Activated CD4-positive, CD25-positive, alpha-beta regulatory T cell treated with anti-CD3 and anti-CD28 coated beads, Interleukin-2, amount 50 U/mL, for 16 hours (primary cell): ENCODE data around the gene DACH1.

ENCODE experiments used
- DNase-seq: peaks from one replicate; pipeline ENCODE4 v3.0.0-alpha.2; 2020; ENCODE audit warnings: low read depth, low spot score

Gene DACH1

DNA sequence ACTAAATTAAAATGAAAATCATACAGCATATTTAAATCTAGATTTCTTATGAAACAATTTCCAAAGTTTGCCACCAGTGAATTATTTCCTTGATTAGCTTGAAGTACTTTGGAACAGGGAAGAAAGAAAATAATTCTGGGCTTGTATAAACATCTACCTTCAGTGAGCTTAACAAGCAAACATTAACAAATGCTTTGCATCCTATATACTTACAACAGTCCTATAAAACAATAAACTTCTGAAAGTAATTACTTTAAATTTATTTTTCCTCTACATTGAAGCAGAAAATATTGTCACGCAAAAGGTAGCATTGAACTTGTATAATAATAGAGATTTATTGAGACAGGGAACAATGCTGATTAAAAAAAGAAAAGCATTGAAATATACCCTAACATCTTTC is 164.8 kb downstream of the DACH1 start:
- DNase-seq = no peak

DNA sequence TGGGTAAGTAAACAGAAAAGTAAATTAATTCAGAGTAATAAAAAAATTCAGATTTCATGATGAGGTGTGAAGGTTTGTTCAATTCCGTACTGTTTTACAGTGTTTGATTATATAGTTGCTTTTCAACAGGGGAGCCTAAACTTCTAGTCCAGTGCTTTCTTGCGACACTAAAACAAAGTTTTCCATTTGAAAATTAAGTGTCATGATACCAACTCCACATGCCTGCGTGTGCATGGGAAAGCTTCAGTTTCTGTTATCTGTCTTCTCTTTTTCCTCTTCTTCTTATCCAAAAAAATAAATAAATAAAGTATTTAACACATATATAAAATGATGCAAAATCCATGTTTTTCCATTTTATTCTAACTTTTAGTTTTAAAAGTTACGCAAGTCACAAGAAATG is 165.3 kb downstream of the DACH1 start:
- DNase-seq = no peak

DNA sequence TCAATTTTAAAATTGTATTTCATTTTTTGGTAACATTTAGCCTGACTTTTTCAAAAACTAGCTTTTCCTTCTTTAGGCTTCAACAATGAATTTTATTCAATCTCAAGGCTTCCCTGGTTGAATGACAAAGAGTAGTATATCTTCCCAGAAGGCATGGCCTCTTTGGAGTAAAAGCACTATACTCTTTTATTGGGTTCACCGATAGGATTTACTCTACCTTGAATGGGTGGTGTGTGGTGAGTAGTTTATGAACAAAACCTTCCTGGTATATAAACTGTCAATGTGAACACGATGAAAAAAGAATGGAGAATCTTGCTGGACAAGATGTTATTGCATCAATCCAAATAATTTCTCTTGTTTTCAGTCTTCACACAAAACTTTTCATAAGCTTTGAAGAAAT is 167.7 kb downstream of the DACH1 start:
- no peak for DNase-seq

DNA sequence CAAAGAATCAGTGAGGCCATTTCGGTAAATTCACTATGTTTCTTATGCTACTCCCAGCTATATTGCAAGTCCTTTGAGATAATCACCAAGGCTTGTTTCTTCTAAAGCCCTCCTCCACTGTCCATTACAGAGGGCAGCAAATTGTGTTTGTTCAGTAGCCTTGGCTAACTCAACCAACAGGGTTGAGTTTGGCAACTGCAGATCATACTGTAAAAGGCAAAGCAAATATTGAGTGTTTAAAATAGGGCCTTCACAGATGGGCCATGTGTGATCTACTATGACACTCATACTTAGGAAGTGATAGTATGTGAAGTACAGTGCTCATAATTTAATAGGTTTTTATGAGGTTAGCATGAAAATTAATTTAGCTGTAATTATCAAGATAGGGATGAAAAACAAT is 171.3 kb downstream of the DACH1 start:
- no peak for DNase-seq

DNA sequence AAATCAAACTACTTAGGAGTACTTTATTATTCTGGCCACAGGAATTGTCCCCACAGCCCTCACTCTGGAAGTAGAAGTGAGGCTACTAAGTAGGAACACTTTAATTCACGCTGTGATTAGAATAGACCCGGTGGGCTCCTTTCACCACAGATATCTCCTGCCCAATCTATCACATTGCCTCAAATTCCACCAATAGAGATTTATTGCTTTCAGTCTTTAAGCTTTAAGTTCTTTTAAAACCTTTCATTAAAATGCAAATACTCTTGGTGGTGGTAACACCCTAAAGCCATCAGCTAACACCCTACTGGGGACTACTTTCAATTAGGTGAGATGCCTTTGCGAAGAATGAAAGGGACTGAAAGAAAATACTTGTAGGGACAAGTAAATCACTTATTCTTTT is 181.9 kb downstream of the DACH1 start:
- no peak for DNase-seq

DNA sequence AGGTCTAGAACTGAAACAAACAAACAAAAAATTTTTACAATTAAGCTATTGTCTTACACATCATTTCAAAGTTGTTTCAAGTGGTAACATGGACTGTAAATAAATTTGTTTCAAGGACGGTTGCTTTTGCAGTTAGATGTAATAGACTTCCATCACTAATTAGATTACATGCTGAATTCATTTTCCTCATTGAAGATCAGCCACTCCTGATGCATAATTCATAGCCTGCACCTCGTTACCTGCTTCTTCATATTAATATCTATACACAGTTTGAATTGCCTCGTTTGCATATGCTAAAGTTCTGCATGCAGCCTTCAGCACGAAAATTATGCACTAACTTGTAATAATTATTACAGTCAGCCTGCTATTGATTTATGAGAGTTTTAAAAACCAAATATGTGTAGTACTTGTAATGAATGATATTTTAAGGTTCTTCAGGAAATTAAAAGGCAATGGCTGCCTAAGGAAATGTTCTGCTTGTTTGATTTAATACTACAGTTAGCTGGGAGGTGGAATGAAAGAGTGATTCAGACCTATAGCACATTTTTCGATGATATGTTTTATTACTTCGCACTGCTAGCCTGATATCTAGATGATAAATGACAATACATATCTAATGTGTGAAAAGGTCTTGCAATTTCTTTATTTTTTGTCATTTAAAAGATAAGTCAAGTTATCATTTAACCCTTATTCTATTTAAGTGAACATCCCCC is 184.9 kb downstream of the DACH1 start:
- DNase-seq = no peak

DNA sequence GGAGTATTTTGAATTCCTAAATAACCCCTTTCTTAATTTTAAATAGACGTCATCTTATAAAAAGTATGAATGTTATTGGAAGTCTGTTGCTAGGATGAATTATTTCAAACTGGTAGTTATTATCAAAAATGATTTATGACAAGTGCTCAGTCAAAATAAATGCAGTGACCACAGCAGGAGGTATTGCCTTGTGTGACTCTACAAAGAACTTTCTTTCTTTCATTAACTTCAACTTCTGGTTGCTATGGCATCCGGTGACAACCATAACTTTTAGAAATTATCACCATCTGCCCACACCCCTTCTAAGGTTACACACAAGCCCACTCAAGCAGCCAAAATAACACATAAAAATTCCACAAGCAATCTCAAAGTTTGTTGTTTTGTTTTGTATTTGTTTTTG is 189.9 kb downstream of the DACH1 start:
- DNase-seq = no peak

DNA sequence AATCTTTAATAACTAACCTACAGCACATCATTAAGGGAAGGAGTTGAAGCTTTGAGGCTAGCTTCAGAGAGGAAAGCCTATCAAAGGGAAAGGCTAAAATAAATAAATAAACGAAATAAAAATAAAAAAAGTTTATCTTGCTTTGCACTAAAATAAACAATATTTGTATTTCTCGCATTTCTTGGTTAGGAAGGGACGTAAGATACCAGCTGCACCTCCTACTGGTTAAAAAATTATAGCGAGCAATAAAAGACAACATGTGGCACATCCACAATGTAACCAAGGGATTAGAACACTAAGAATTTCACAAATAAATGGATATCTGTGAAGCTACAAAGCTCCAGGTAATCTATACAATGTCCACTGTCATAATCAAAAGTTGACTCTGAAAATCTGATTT is 194.5 kb downstream of the DACH1 start:
- no peak for DNase-seq

DNA sequence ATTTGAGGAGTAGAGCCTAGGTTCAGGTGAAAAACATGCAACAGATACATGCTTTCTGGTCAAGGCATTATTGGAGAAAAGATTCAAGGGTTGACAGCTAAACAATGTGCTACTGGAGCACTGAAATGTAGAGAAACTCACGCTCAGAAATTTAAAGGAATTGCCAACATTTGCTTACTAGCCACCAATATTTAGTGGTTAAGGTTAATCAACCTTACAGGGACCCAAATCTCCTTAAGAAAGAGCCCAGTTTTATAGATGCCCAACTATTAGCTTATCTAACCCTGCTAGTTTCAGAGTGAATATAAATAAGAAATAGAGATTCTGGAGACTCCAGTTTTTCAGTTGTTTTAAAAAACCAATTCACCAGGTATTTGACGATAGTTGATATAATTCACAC is 203.6 kb downstream of the DACH1 start:
- DNase-seq = no peak

DNA sequence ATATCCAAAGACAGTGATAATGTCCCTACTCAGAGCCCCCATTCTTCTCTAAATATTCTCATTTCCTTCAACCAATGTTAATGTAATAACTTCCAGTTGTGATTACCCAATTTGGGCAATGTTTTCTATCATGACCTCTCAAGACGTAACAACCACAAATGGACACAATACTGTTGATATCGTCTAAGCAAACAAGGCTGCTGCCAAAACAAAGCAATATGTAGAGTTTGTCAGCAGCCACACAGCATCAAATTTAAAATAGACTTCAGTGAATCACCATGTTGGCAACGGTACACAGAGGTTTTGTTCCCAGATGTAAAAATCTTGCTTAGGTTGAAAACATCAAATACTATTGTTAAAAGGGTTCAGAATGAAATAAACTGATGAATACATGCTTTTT is 205.1 kb downstream of the DACH1 start:
- DNase-seq = no peak

DNA sequence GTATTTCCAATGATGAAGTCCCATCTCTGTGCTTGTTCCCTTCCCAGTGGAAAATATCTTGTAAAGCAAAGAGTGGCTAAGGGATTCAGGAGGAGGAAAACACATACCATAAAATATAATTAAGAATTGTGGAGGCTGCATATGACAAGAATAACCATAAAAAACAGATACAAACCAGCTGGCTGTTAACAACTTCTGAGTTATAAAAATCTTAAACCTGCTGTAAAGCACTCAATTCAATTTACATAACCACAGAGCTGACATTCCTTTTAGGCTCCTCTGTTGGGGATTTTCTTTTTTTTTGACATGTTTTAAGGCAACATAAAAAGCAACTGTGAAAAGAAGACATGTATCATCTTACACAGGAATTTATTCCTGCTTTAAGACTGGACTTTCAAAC is 207.6 kb downstream of the DACH1 start:
- no peak for DNase-seq

DNA sequence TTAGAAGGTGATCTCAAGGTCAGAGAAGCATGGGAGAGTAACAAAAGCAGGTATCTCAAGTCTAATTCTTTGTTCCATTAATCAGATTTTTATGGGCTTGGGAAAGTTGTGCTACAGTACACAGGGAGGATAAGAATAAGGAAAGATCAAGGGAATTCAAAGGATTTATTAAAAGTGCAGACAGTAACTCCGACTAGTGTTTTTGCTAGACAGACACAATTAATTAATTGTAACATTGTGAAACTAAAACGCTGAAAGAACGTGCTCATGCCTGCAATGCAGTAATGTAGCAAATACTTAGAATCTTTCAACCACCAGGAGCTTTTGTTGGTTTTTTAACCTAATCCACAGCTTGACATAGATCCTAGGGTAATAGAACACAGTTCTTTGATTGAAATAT is 221.5 kb downstream of the DACH1 start:
- no peak for DNase-seq

DNA sequence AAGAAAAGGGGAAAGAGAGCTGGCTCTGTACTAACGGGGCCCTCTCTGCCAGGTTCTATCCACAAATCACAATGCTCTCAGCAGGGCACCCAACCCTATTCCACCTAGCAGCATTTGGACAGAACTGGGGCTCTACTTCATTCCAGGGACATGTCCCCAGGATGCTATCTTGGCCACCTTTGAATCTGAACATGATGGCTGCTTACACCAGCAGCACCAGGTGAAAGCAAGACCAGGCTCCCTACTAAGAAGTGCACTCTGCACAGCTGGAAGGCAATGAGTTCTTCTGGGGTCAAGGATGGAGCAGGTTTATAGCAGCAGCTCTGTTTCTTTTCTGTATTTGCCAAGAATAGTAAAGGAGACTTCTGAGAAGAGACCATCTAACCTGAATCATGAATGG is 222.4 kb downstream of the DACH1 start:
- no peak for DNase-seq

DNA sequence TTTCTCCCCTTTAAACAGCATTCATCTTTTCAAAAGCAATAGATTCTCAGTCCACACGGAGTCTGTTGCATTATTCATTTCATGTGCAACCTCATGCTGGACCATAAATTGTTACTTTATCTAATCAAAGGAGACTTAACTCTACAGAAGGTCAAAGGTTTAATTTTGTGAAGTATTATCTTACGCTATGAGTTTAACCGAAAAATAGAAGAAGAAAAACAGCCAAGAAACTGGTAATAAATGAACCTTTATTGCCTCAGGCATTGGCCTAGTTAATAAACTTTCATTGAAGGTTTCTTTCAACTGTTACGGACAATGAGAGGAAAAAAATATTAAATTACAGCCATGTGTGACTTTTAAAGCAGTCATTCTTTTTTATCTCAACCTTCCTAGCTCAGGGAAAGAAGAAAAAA is 223.6 kb downstream of the DACH1 start:
- no peak for DNase-seq

DNA sequence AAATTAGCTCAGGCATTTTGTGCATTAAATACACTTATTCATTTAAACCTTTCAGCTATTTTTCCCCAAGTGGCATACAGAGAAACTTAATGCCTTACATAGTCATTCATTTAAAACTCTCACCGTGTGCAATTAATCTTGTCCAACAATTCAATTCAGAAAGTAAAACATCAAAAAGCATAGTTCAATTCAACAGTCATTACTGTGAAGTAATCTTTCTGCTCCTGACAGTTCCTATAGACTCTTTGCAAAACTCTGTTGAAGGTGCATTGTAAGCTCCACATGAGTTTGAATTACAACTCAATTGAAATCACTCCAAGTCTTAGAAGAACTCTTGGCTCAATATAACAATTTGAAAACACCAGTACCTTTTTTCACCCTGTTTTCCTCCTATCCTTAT is 228.3 kb downstream of the DACH1 start:
- no peak for DNase-seq

DNA sequence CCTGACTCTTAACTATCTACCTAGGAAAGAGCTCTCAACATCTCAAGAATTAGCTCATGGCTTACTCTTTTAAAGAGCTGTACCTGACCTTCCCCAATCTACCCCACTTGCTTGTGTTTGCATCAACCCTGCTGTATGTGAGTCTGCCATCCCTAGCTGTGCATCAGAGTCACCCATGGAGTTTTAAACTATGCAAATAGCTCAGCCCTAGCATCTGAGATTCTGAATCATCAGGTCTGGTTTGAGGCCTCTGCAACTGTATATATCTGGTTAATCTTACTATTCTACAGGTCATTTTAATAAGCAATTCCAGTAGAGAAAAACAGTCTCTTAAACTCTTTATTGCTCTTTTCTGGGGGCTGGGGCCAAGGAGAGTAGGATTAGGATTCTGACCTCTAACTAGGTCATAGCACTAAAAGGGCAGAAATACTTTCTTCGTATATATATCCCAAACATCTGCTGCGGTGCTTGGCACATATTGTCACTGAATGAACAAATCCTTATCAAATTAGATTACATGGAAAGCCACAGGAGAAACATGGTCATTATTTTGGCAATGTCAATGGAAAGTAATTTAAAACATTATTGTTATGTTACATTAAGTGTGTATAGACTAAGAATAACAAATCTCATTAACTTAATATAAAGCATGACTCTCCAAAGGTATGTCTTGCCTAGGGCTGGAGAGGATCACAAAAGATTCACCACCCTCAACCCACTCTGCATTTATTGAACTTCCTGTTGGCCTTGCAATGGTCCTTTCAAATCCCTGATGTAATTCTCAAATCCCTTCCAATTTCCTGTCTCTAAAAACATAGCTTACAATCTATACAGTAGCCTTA is 232.2 kb downstream of the DACH1 start:
- DNase-seq = no peak

DNA sequence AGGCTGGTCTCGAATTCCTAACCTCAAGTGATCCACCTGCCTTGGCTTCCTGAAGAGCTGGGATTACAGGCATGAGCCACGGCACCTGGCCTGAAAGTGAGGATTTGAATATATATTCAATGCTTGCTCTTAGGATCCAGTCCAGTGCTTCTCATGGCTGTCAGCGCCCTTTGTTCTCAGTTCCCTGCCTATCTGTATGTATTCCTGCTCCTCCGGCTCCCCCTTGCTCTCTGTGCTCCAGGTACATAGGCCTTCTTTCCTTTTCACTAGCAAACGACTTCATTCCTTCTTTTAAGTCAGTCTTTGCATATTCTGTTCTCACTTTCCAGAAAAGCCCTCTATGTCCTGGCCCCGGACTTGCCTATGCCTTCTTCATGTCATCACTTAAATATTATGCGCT is 232.8 kb downstream of the DACH1 start:
- DNase-seq = no peak

DNA sequence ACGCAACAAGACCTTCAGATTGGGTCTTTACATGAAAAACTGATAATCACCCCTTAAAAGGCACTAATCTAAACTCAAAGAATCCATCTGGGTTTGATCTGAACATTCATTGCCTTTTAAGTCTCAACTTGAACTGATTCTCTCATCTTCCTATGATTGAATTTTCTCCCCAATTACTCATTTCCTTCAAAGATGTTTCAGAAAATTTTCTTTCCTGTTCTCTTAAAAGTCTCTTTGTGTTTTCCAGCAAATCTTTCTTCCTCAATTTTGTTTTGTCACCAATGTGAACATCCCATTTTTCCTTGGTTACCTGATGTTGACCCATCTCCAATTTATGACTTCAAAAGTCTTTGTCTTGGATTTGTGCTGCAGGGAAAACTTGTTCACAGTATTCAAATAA is 234.3 kb downstream of the DACH1 start:
- no peak for DNase-seq

DNA sequence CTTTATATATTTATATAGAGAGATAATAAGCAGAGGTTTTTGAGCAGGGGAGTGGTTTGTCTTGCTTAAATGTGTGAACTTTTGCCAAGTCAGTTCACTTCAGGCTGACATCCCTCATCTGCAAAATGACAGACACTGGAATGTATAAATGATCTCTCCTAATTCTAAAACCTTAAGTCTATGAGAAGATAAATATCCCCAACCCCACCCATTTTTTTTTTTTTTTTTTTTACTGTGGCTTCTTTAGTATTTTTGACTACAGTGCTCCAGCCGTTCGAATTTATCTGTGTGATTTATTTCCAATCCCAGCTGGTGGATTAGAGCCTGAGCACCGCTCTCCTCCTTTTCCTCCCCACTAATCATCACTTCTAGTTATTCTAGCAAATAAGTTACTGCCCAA is 234.8 kb downstream of the DACH1 start:
- DNase-seq = no peak

DNA sequence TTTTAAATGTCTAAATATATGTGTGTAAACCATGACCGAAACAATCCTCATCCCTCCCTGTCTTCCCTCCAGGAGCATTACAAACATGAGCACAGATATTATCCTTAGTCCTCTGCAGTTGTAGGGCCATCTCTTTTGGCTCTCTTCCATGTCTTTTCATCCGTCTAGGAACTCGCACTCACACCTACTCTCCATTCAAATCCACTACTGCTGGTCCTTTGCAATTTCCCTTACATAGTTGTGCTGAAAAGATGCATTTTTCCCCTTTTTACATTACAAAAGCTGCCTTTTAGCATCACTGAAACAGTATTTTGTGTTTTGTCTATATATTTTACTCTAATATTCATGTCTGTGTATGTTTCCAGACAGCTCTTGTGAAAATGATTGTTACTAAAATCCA is 237.8 kb downstream of the DACH1 start:
- DNase-seq = no peak

DNA sequence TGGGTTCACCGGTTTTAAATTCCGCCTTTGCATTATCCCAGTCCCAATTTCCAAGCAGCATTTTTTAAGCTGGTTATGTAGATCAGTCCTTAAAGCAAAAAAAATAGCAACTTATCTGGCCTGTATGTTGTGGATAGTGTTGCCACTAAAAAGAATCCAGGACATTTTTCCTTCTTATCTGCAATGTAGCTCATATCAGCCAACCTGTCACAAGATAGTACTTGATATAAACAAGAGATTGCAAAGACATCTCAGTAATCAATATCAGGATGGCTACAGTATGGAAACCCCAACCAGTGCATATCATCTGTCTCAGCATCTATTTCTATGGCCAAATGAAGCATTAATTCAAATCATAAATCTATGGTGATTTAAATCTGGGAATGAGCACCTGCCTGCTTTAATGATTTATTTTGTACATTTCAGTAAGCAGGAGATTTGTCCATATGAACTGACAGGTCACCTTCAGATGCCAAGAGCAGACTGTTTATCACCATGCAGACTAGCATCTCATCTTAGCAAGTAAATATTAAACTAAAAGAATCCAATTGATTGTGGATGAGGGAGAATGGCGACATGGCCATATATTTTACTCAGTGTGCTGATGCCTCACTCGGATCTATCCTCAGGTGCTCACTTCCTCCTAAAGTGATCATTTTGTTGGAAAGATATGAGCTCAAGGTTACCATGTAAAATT is 240.4 kb downstream of the DACH1 start:
- DNase-seq = no peak

DNA sequence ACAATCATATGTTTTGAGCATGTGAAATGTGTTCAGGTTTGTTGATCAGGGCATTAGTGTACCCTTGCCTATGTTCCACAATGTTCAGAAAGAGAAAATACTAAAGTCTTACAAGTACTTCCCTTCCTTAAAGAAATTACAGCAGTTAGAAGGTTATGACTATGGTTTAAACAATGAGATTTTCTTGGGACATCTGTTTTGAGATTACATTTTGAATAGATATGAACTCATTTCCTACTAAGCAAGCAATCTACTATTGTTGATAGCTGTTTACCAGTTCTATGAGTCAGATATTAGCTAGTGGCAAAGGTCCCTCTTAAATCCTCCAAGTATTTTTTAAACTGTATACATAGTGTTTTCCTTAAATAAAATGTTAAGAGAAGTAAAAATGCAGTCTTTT is 241.3 kb downstream of the DACH1 start:
- no peak for DNase-seq
